ENCODE measurements around the gene TMEM53.

DNA sequence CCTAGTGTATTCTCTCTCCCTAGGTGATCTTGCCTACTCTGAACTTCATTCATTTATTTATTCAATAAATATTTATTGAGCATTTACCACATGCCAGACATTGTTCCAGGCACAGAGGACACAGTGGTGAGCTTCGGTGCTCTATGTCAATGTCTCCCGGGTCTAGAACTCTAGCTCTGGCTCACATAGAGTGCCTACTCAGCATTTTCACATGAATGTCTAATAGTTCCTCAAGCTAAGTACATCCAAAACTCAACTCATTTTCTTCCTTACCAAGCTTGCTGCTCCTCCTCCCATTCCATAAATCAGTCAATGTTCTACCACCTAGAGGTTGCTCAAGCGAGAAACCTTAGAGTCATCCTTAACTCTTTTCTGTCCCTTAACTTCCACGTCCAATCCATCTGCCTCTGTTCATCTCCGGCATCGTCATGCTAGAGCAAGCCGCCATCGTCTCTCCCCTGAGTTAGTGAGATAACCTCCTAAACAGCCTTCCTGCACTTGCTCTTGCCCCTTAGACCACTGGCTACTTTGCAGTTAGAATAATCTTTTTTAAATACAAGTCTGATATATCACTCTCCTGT, 67.5 kb downstream of the TMEM53 start:
- TF ChIP-seq, protein P1, sequence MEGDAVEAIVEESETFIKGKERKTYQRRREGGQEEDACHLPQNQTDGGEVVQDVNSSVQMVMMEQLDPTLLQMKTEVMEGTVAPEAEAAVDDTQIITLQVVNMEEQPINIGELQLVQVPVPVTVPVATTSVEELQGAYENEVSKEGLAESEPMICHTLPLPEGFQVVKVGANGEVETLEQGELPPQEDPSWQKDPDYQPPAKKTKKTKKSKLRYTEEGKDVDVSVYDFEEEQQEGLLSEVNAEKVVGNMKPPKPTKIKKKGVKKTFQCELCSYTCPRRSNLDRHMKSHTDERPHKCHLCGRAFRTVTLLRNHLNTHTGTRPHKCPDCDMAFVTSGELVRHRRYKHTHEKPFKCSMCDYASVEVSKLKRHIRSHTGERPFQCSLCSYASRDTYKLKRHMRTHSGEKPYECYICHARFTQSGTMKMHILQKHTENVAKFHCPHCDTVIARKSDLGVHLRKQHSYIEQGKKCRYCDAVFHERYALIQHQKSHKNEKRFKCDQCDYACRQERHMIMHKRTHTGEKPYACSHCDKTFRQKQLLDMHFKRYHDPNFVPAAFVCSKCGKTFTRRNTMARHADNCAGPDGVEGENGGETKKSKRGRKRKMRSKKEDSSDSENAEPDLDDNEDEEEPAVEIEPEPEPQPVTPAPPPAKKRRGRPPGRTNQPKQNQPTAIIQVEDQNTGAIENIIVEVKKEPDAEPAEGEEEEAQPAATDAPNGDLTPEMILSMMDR (IDR thresholded peaks at IDR 0.05): no peak
- TF ChIP-seq POLR2A (IDR thresholded peaks at IDR 0.05): no peak

All from thyroid gland (tissue), 4 donors.